GM19238 (cell line): ENCODE measurements around the gene SIX1.

Experiments used
- DNase-seq: peaks from one replicate; pipeline ENCODE4 v3.0.0; 2011; ENCODE audit warnings: low spot score; ENCODE audit not compliant: insufficient read length

SIX1 gene

DNA sequence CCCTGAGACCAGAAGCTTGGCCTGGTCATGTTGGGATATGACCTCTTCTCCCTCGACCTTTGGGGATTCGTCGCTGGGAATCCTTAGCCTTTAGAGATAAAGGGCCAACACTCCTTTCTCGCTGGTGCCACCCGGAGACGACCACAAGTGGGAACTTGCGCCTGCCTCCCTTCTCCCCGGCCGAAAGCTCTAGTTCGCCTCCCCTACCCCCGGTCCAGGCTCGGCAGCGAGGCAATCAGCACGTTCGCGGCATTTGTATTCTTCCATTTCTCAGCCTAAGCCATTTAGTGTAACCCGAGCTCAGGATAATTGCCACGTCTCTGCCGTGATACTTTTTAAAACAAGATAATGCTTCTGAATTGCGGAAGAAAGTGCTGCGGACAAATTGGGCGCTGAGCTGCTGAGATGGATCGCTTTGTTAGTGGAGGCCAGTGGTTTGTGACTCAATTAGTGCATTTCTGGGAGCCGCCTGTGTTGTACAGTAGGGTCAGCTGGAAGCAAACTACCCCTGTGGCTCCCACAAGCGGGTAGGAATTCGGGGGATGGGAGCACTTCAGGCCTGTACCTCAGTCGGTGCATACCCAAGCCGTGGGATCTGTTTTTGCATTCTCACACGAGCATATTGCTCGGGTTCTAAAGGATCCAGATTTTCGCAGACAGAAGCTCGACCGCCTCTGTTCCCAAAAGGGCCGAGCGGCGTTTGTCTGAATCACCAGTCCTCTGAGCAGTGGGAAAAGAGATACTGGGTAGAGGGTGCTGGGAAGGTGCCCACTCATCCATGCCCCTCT, 6.8 kb upstream of the SIX1 start:
- no peak for DNase-seq

DNA sequence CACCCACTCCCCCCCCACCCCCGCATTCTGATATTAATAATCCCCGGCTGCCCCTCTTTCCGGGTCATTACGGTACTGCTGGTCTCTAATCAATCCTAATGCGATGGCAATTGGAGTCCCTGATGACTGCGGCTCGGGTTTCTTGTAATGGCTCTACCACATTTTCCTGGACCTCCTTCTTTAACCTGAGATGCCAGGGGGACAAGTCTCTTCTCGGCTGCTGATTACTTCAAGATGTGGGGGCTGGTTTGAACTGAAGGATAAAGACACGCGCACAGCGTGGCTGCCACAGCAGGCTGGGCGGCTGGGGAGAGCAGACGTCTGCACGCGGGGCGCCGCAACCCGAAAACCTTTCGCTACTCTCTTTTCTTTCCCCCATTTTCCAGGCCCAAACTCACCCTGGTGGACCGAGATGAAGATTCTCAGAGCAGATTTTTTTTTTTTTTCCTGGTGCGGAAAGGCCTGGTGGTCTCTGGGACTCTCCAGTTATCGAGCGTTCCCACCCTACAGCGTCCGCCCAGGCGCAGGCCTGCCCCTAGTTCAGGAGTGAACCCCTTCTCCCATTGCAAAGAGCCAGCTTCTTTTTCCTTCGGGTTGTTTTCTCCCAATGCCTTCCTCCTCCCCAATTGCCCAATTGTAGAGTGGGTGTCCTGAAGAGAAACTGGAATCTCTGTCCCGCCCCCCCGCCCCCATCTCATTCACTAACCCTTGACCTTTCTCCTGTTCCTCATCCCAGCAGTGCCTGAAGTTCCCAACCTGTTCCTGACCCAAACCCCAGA, 6.0 kb upstream of the SIX1 start:
- no peak for DNase-seq

DNA sequence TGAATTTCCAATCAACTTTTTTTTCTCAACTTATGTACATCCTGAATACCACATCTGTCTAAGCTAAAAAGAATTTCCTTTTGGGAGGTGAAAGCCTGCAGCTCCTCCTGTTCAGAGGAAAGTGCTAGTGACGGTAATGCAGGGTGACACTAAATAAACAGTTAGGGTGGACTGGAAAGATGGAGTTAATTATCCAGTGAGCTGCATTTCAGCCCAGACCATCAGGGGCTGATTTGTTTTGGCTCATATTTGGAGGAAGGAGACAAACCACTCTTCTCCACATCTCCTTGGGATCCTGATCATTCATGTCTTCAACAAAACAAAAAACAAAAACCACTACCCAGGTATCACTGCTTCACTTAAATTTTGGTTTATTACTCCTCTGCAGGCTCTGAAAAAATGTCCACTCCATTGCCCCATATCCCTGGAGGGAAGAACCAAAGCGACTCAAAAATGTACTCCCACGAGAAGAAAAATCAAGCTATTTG, 5.1 kb upstream of the SIX1 start:
- no peak for DNase-seq

DNA sequence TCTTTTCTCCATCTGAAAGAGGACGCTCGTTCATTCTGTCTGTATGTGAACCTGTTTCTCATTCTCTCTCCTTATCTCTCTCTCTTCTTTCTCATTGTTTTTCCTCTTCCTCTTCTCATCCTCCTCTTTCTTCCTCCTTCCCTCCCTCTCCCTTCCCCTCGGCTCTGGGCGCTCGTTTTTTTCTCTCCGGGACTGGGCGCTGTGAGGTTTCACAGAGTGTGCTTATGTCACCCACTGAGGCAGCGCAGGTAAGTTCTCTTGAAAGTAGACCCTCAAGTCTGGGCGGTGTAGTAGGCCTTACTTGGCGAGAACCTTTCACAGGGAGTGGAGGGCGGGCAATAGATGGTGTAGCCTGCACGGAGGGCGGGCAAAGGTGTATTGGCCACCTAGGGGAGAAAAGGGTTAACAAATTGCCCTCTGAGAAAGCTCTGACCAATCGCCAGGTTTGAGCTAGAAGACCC, 4.5 kb upstream of the SIX1 start:
- DNase-seq: no peak

DNA sequence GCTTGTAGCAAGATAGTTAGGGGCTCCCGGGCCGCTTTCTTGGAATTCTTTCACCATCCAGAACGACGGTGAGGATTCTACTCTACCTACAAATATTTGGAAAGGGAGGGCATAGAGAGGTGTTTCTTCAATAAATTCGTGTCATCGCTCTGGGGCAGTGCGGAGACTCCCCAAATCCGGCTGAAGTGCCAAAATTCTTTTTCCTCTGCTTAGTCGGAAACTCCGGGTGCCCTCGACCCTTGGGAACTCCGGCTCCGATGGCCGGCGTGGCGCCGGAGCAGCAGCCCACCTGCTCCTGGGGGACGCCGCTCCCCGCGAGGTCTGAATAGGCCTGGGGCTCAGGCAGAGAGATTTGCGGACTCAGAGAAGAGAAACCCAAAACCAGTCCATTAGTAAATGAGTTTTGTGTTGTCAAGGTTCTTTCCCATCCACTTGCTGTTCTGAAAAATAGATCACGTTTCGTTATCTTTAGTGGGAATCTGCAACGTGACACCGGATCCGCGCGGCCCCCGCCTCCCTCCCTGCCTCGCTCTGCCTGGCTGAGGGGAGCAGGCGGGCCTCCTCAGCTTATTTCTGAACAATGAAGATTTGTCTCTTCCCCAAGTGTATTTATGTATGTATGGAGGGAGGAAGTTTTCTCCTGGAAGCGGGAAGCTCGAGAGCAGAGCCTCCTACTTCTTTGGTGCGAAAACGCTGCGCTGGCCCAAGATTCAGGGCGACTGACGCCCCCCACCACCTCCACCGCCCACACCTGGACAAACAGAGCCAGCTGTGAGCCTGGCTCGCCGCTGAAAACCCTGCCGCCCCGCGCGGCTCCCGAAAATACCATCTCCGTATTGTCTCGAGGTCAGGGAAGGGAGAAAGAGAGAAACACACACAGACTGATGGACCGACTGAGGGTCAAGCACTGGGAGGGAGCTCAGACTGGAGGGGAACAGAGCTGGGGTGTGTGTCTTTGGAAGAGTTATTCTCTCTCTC, 3.7 kb upstream of the SIX1 start:
- DNase-seq: no peak

DNA sequence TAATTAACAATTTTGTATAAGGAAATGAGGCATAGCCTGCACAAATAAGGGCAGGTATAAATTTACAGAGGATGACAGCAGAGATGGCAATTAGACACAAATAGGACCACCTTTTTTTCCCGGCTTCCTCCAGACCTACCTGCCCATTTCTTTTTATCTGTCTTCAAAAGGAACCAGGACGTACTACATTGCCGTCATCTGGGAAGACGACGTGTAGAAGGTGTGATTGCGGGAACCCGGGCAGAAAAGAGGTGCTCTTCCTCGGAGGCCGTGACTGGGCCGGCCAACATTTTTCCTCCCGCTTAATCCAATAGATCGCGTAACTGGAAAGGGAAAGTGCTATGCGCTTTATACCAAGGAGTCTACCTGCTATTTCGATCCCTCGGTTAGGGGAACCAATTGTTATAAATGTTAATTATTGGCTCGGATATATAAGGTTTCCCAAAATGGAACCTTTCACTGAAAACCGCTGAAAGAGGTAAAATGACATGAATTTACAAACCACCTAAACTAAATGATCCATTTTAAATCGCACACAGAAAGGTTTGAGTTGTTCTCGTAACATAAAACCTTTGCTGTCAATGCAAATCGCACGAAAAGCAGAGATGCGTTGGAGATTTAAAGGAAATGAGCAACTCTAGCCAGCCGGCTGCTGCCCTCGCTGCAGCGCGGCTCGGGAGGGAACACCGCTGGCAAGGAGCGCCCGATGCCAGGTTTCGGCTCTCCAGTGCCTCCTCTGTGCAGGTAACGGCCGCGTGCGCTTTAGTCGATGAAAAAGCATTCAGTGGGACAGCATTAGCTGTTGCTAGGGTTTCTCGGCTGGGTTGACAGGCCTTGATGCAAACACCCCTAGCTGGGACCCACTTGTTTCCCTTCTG, 2.8 kb upstream of the SIX1 start:
- no peak for DNase-seq

DNA sequence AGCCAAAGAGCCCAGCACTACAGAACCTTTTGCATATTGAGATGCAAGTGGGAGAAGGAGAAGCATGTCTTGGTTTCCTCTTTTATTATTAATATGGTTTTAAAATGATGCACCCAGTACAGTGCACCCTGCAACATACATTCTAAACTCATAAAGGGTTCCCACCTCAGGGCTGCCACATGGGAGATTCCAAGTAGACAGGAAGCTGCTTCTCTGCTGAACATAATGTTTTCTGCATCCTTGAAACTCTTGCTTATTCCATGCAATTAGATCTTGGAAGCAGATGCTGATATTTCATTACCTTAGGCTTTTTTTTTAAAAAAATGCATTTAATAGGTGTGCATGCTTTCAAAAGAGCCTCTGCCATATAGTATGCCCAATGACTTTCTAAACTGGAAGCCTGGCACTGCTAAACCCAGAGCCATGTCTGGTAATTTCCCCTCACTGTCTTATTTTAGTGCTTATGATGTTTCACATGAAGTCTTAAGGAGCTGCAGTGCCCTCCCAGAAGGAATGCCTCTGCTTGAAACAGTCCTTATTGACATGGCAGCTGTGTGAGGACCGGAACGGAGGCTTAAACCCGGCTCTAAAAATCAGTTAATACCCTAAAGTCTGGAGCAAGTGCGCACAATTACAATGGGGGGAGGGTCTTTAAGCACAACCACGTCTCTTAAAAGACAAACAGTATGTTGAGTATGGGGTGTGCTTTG, 2.0 kb upstream of the SIX1 start:
- no peak for DNase-seq

DNA sequence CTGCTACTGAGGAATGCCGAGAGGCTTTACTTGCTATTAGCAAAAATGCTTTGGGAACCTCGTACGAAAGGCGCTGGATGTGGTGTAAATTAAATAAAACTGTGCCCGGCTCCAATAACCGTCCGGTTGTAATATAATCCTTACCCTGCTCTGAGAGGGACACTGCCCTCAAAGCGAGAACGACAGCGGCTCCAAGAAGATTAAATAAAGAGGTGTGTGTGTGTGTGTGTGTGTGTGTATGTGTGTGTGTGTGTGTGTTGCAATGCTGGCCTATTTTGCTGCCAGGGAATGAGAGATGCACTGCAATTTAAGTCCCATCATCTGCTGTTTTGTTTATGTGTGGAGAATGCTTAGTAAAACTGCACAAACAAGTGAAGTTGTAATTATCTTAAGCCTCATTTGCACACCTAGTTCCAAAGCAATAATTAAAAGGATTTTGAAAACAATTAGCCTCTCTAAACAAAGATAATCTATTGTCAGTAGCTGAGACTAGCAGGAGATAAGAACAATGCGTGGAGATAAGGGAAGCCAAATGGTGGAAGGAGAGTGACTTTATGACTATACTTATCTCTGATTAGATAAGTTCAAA, 1.2 kb upstream of the SIX1 start:
- no peak for DNase-seq

DNA sequence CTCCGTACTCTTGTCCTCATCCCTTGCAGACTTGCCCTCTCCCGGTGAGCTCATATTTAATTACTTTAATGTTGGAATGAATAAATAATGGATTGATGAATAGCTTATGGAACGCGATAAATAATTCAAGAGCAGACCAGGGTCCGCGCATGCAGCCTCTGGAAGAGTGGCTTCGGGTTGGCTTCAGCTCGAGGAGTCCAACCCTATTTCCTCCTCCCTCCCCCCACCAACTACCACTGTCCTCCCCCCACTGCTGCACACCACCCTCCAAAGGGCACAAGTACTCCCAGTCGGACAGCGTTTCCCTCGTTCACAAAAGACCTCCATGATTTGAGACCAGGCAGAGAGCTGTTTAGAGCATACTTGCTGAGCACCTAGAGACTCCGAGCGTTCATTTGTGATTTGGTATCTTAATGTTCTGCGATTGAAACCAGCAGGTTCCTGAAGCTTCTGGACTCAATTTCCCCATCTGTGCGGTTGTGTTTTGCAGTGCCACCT, 647 bp upstream of the SIX1 start:
- no peak for DNase-seq

DNA sequence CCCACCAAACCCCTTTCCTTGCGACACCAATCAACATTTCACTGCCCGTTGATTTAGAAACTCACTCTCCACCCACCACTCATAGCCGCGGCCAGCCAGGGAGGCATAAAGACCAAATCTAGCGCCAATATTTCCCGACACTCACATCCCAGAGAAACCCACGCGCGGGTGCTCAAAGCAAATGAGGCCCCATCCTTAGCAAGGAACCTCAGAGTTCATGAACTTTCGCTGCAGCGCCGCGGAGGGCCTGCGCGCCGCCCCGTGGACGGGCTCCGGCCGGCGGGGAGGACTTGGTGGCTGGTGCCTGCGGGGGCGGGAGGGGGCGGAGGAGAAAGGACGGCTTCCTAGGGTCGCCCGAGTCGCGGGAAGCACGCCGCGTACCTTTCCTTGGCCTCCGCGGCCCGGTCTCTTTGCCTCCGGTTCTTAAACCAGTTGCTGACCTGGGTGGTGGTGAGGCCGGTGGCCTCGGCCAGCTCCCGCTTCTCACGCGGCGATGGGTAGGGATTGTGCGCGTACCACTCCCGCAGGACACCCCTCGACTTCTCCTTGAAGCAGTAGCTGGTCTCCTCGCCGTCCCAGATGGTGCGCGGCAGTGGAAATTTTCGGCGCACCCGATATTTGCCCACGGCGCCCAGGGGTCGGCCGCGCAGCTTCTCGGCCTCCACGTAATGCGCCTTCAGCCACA, 886 bp downstream of the SIX1 start:
- DNase-seq: no peak

DNA sequence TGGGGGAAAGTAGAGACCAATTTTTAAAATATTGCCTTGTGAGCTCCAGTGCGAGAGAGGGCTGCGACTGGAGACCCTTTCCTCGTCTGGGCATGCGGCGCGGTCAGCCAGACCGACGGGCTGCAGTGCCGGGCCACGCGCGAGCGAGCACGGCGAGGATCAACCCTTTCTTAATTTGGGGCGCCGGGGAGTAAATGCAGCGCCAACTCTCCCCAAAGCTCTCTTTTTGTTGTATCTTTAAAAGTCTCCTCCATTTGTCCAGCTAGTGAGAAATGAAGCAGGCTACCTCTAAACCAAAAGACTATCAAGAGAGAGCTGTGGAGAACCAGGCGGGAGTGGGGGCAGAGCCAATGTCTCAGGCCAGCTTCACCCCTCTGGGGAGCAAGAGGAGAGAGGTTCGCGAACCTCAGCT, 1.4 kb downstream of the SIX1 start:
- no peak for DNase-seq

DNA sequence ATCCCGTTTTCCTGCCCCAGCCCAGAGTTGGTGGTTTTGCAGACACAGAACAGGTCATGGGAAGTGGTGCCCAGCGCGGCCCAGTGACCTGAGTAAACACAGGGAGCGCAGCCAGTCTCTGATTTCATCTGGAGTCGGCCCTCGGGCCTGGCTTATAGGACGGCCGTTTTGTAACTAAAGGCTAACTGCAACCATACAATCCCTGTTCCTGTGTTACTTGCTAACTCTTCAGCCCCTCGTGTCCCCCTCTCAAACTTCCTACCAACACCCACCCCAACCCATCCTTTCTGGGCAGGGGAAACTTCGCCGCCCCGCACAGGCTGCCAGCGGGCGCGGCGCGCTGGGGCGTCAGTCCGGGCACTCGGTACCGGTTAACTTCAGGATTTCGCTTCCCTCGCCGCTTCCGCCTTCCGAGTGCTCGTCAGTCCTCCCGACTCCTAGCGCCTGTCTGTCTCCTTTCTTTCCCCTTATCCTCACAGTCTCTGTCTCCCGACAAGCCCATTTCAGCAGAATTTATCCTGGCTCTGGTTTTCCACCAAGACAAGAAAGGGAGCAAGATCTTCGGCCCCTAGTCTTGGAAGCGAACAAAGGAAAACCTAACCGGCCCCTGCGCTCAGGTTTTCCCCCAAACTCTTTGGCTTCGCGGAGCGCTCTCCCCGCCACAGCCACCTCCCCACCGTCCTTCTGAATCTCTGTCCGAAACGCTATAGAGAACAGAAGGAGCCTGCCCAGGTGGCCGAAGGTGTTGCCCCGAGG, 2.0 kb downstream of the SIX1 start:
- DNase-seq: no peak

DNA sequence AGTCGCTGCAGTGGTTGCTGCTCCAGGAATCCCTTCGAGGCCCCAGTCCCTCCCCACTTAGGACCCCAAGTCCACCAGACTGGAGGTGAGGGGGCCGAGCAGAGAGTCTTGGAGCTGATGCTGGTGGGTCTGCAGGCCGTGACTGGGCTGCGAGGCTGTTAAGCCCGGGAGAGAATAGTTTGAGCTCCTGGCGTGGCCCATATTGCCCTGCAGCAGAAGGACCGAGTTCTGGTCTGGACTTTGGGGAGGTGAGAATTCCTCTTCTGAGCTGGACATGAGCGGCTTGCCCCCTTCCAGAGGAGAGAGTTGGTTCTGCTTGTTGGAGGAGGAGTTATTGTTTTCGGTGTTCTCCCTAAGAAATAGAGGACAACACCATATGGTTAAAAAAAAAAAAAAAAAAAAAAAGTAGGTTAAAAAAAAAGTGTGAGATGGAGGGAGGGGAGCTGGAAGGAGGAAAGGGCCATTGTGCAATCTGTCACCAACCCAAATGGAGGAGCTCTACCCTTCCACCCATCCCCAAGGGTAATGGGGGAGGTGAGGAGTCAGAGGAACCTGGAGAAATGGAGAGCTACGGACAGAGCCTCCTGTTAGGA, 3.0 kb downstream of the SIX1 start:
- DNase-seq: no peak

DNA sequence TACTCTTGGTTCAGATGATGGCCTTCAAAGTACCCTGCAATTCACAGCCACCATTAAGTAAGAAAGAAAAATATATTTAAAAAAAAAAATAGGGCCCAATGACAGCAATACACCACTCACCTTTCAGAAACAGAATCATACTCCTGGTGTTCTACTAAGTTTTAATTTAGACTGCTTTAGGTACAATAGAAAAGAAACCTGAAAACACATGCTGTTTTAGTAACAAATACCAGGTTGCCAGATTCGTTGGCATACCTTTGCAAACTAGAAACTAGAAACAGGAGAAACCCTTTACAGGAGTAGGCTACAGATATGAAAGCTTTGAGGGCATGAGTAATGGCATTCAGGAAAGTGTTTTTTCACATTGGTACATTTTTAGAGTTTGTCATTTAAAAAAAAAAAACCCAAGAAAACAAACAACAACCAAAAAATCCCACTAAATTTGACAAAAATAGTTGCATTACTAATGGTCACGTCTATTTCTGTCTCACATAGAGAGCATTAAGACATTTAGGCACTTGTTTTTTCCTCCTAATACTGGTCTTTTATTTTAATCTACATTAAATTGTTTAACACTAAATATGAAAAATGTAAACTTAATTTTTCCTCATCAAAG, 4.0 kb downstream of the SIX1 start:
- no peak for DNase-seq

DNA sequence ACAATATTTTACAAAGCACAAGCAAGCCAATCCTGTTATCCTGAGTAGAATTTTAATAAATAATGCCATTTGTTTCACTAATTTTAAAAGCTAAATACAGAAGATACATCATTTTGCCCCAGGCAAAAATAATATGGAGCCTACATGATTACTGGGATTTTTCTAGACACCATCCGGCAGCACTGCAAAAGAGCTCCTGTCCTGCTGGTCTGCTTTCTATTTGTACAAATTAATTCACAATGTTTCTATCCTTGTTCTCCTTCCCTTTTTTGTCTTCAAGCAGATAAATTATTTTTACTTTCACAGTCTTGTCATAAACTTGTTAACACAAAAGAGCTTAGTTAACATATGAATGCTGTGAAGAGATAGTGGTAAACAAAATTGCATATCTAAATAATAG, 4.6 kb downstream of the SIX1 start:
- DNase-seq: no peak

DNA sequence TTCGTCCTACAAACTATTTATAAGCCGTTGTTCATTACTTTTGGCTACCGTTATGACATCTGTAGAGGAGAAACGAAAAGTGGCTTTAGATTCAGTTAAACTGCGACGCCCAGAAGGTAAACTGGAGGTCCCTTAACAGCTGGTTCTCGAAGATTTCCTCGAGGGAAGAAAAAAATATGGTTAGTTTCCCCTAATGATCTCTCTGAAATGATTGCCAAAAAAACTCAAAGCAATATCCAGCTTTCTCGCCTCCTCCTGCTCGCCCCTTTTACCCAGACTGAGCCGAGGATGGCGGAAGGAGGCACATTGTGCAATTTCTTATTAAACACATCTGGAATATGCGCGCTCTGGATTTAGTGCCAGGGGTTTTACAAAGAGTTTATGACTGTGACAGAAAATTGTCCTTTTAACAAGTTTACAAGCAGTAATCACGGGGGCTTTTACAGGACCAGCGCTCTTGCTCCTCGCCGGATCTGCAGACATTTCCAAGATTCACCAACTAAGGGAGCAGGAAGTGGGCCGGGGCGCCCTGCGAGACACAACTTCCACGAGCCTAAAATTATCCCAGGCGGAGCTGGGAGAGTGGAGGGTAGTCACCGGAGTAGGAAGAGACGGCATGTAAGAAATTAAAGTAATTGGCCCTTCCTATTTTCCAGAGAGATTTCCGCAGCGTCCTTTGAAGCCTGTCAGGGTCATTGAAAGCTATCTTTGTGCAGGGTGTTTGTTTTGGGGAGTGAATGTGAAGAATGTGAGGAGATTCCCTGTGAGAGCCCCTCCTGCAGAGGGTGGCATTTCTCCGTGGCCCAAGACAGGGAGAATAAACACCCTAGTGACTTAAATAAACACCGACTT, 5.6 kb downstream of the SIX1 start:
- no peak for DNase-seq
